ENCODE results near the gene PORCN.

DNA sequence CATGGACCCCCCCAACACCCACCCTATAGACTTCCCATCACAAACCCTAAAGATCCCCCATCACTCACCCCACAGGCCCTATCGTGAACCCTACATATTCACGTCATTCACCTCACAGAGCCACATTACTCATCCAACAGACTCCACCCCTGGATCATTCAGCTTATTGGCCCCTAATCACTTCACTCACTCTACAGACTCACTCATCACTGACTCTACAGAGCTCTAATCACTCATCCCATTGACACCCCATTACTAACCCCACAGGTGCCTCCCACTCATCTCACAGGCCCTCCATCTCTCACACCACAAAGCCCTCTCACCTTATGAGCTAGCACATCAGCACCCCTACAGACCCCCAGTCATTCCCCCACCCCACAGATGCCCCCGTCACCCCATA, 24.4 kb downstream of the PORCN start:
- TF ChIP-seq, protein P1, sequence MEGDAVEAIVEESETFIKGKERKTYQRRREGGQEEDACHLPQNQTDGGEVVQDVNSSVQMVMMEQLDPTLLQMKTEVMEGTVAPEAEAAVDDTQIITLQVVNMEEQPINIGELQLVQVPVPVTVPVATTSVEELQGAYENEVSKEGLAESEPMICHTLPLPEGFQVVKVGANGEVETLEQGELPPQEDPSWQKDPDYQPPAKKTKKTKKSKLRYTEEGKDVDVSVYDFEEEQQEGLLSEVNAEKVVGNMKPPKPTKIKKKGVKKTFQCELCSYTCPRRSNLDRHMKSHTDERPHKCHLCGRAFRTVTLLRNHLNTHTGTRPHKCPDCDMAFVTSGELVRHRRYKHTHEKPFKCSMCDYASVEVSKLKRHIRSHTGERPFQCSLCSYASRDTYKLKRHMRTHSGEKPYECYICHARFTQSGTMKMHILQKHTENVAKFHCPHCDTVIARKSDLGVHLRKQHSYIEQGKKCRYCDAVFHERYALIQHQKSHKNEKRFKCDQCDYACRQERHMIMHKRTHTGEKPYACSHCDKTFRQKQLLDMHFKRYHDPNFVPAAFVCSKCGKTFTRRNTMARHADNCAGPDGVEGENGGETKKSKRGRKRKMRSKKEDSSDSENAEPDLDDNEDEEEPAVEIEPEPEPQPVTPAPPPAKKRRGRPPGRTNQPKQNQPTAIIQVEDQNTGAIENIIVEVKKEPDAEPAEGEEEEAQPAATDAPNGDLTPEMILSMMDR (IDR thresholded peaks at IDR 0.05), result no peak
- TF ChIP-seq POLR2A (IDR thresholded peaks at IDR 0.05; ENCODE audit: low read depth), result no peak
- TF ChIP-seq POLR2AphosphoS5 (IDR thresholded peaks at IDR 0.05), result no peak
